ENCODE data around the gene NEDD4L.

The NEDD4L gene

GRCh38 chr18:58051765-58052460 is 7.9 kb downstream of the NEDD4L start:
- Histone ChIP-seq H3K18ac (ENCODE audit: low read length) (no peak overlapping the region), H2BK15ac (ENCODE audit: low read length) (no peak overlapping the region), H2BK120ac (ENCODE audit: low read depth, low read length) (no peak overlapping the region), H4K91ac (ENCODE audit: low read depth, low read length, poor library complexity) (no peak overlapping the region), H3K36me3 (replicated peaks in 1 of 2; ENCODE audit: control insufficient read depth in 2 of 2, insufficient read depth in 2 of 2, low read length in 2 of 2) (no peaks in the 10 kb centered on the region), H4K8ac (ENCODE audit: low read depth, low read length) (no peak overlapping the region), H3K27me3 (ENCODE audit: control insufficient read depth in 3 of 3, insufficient read depth in 3 of 3, low read depth in 1 of 3, low read length in 3 of 3) (no peaks in the 10 kb centered on the region), H3K14ac (ENCODE audit: low read length) (no peak overlapping the region), H3K4me3 (ENCODE audit: low read length in 2 of 2) (no peak overlapping the region), H3K4me2 (ENCODE audit: insufficient read depth, low read length, poor library complexity, severe bottlenecking) (no peak overlapping the region), H2BK12ac (ENCODE audit: low read length) (no peak overlapping the region), H3K9me3 (replicated peaks in 1 of 2; ENCODE audit: control insufficient read depth in 2 of 2, insufficient read depth in 1 of 2, low read depth in 1 of 2, low read length in 2 of 2) (no peaks in the 10 kb centered on the region), H3K79me1 (ENCODE audit: low read depth, low read length) (no peaks in the 10 kb centered on the region), H3K4me1 (ENCODE audit: control insufficient read depth in 2 of 2, insufficient read depth in 1 of 2, low read depth in 1 of 2, low read length in 2 of 2) (peaks cover 4 to 7% of the 10 kb centered on the region in 2 donors), H3K4ac (ENCODE audit: low read length) (no peak overlapping the region), H2BK5ac (ENCODE audit: low read length) (no peak overlapping the region), H2AK5ac (ENCODE audit: low read depth, low read length) (no peak overlapping the region), H2AFZ (ENCODE audit: low read length) (no peak overlapping the region), H3K23ac (ENCODE audit: low read depth, low read length, poor library complexity) (no peak overlapping the region), H3K27ac (replicated peaks; ENCODE audit: low read length) (no peak overlapping the region), H3K9ac (ENCODE audit: low read depth, low read length, poor library complexity) (no peak overlapping the region)
- WGBS, 2 donors (ENCODE audit: extremely low coverage in 2 of 2, insufficient read length in 2 of 2, insufficient replicate concordance in 1 of 2), result no CpG with 5 or more reads among the region's 4 CpGs
- DNase-seq (ENCODE audit: low spot score), result no peak

- Histone ChIP-seq H3K9ac (ENCODE audit: low read depth, low read length, poor library complexity) (no peak overlapping the region), H2BK12ac (ENCODE audit: low read length) (no peak overlapping the region), H3K9me3 (replicated peaks in 1 of 2; ENCODE audit: control insufficient read depth in 2 of 2, insufficient read depth in 1 of 2, low read depth in 1 of 2, low read length in 2 of 2) (peaks cover 0 to 2% of the 10 kb centered on the region in 2 donors), H3K79me1 (ENCODE audit: low read depth, low read length) (no peaks in the 10 kb centered on the region), H3K27me3 (ENCODE audit: control insufficient read depth in 3 of 3, insufficient read depth in 3 of 3, low read depth in 1 of 3, low read length in 3 of 3) (no peaks in the 10 kb centered on the region), H4K91ac (ENCODE audit: low read depth, low read length, poor library complexity) (no peak overlapping the region), H2BK120ac (ENCODE audit: low read depth, low read length) (no peak overlapping the region), H3K4me1 (ENCODE audit: control insufficient read depth in 2 of 2, insufficient read depth in 1 of 2, low read depth in 1 of 2, low read length in 2 of 2) (peaks cover 4 to 8% of the 10 kb centered on the region in 2 donors), H2BK15ac (ENCODE audit: low read length) (no peak overlapping the region), H2AK5ac (ENCODE audit: low read depth, low read length) (no peak overlapping the region), H3K27ac (replicated peaks; ENCODE audit: low read length) (no peak overlapping the region), H3K23ac (ENCODE audit: low read depth, low read length, poor library complexity) (no peak overlapping the region), H3K14ac (ENCODE audit: low read length) (no peak overlapping the region), H3K4me2 (ENCODE audit: insufficient read depth, low read length, poor library complexity, severe bottlenecking) (no peak overlapping the region), H3K18ac (ENCODE audit: low read length) (no peak overlapping the region), H2AFZ (ENCODE audit: low read length) (no peak overlapping the region), H2BK5ac (ENCODE audit: low read length) (no peak overlapping the region), H3K4ac (ENCODE audit: low read length) (no peak overlapping the region), H3K36me3 (replicated peaks in 1 of 2; ENCODE audit: control insufficient read depth in 2 of 2, insufficient read depth in 2 of 2, low read length in 2 of 2) (no peaks in the 10 kb centered on the region), H3K4me3 (ENCODE audit: low read length in 2 of 2) (no peak overlapping the region), H4K8ac (ENCODE audit: low read depth, low read length) (no peak overlapping the region)
- DNase-seq (ENCODE audit: low spot score), result no peak
- no CpG with 5 or more reads among the region's 3 CpGs for WGBS, 2 donors (ENCODE audit: extremely low coverage in 2 of 2, insufficient read length in 2 of 2, insufficient replicate concordance in 1 of 2)
Measured at GRCh38 chr18:58052960-58053359, 8.9 kb downstream of the NEDD4L start.

DNA sequence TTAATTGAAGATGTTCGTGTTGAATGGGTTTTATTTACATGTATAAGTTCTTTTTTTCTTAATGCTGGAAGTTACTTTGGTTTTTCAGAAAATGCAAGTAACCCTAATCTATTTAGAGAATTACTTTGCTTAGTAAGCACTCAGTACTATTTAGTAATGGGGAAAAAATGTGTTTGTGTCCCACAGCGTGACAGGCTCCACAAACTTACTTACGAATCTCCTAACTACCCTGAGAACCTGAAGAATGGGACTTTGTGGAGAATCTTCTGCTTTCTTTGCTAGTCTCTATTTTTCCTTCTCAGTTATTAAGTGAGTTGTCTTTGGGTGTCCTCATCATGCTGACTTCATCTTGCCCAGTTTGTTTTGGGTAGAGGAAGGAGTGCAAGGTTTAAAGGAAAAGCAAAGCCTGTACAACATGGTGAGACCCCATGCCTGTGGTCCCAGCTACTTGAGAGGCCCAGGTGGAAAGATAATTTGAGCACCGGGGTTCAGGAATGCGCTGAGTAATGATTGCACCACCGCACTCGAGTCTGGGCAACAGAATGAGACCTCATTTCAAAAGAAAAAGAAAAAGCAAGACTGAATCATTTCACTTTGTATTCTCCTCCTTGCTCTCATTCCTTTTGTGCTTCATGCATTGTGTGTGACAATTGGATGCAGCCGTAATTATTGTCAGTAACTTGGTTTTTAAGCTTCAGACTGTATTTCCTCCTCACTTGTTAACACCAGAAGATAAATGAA is 10.2 kb downstream of the NEDD4L start:
- H3K27ac ChIP-seq (replicated peaks; ENCODE audit: low read length), result no peak overlapping the region
- no peak overlapping the region for H2AK5ac ChIP-seq (ENCODE audit: low read depth, low read length)
- H3K14ac ChIP-seq (ENCODE audit: low read length), result no peak overlapping the region
- DNase-seq (ENCODE audit: low spot score), result no peak
- H3K4me1 ChIP-seq (ENCODE audit: control insufficient read depth in 2 of 2, insufficient read depth in 1 of 2, low read depth in 1 of 2, low read length in 2 of 2), result peaks cover 4 to 8% of the 10 kb centered on the region in 2 donors
- H3K18ac ChIP-seq (ENCODE audit: low read length), result no peak overlapping the region
- H3K4ac ChIP-seq (ENCODE audit: low read length), result no peak overlapping the region
- H2AFZ ChIP-seq (ENCODE audit: low read length), result no peak overlapping the region
- H3K9ac ChIP-seq (ENCODE audit: low read depth, low read length, poor library complexity), result no peak overlapping the region
- WGBS, 2 donors (ENCODE audit: extremely low coverage in 2 of 2, insufficient read length in 2 of 2, insufficient replicate concordance in 1 of 2), result no CpG with 5 or more reads among the region's 8 CpGs
- no peak overlapping the region for H3K4me2 ChIP-seq (ENCODE audit: insufficient read depth, low read length, poor library complexity, severe bottlenecking)
- H4K8ac ChIP-seq (ENCODE audit: low read depth, low read length), result no peak overlapping the region
- H3K4me3 ChIP-seq (ENCODE audit: low read length in 2 of 2), result no peak overlapping the region
- no peak overlapping the region for H2BK120ac ChIP-seq (ENCODE audit: low read depth, low read length)
- H4K91ac ChIP-seq (ENCODE audit: low read depth, low read length, poor library complexity), result no peak overlapping the region
- H2BK5ac ChIP-seq (ENCODE audit: low read length), result no peak overlapping the region
- peaks cover 0 to 2% of the 10 kb centered on the region in 2 donors for H3K9me3 ChIP-seq (replicated peaks in 1 of 2; ENCODE audit: control insufficient read depth in 2 of 2, insufficient read depth in 1 of 2, low read depth in 1 of 2, low read length in 2 of 2)
- H2BK15ac ChIP-seq (ENCODE audit: low read length), result no peak overlapping the region
- no peak overlapping the region for H2BK12ac ChIP-seq (ENCODE audit: low read length)
- no peaks in the 10 kb centered on the region for H3K79me1 ChIP-seq (ENCODE audit: low read depth, low read length)
- no peak overlapping the region for H3K23ac ChIP-seq (ENCODE audit: low read depth, low read length, poor library complexity)
- H3K27me3 ChIP-seq (ENCODE audit: control insufficient read depth in 3 of 3, insufficient read depth in 3 of 3, low read depth in 1 of 3, low read length in 3 of 3), result no peaks in the 10 kb centered on the region
- H3K36me3 ChIP-seq (replicated peaks in 1 of 2; ENCODE audit: control insufficient read depth in 2 of 2, insufficient read depth in 2 of 2, low read length in 2 of 2), result no peaks in the 10 kb centered on the region

DNA sequence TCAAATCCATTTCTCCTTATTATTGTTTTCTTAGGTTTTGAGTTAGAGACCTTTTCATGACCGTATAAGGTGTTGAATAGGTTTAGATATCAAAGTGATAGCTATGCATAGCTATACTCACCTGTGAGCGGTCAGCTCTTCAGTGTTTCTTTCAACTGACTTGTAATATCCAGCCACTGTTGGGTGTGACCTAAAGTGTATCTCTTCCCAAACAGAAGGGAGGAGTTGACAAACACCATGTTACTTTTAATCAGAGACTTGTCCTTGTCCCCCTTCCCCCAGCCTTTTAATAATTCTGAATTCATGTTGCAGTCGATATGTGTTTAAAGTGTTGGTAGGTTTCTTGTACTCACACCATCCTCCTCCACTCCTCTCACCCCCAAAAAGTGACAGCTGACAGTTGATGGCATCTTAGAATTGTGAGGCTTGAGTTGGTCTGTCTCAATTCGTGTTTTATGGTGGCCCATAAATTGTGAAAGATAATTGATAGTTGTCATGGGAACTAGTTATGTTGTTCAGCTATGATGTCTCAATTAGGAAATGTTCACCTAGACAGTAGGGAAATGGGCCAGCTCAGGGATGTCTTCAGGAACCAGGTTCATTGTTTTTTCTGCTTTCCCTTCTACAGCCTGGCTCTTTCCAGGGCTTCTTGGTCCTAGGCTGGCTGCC is 12.0 kb downstream of the NEDD4L start:
- no peak overlapping the region for H2BK120ac ChIP-seq (ENCODE audit: low read depth, low read length)
- no peak overlapping the region for H3K9ac ChIP-seq (ENCODE audit: low read depth, low read length, poor library complexity)
- peaks cover 4 to 8% of the 10 kb centered on the region in 2 donors for H3K4me1 ChIP-seq (ENCODE audit: control insufficient read depth in 2 of 2, insufficient read depth in 1 of 2, low read depth in 1 of 2, low read length in 2 of 2)
- DNase-seq (ENCODE audit: low spot score), result no peak
- no peak overlapping the region for H3K4me3 ChIP-seq (ENCODE audit: low read length in 2 of 2)
- H2AK5ac ChIP-seq (ENCODE audit: low read depth, low read length), result no peak overlapping the region
- no peak overlapping the region for H2BK12ac ChIP-seq (ENCODE audit: low read length)
- H2AFZ ChIP-seq (ENCODE audit: low read length), result no peak overlapping the region
- H3K27me3 ChIP-seq (ENCODE audit: control insufficient read depth in 3 of 3, insufficient read depth in 3 of 3, low read depth in 1 of 3, low read length in 3 of 3), result no peaks in the 10 kb centered on the region
- no peak overlapping the region for H4K8ac ChIP-seq (ENCODE audit: low read depth, low read length)
- no peak overlapping the region for H2BK5ac ChIP-seq (ENCODE audit: low read length)
- no CpG with 5 or more reads among the region's 4 CpGs for WGBS, 2 donors (ENCODE audit: extremely low coverage in 2 of 2, insufficient read length in 2 of 2, insufficient replicate concordance in 1 of 2)
- no peaks in the 10 kb centered on the region for H3K79me1 ChIP-seq (ENCODE audit: low read depth, low read length)
- H3K36me3 ChIP-seq (replicated peaks in 1 of 2; ENCODE audit: control insufficient read depth in 2 of 2, insufficient read depth in 2 of 2, low read length in 2 of 2), result no peaks in the 10 kb centered on the region
- H3K9me3 ChIP-seq (replicated peaks in 1 of 2; ENCODE audit: control insufficient read depth in 2 of 2, insufficient read depth in 1 of 2, low read depth in 1 of 2, low read length in 2 of 2), result peaks cover 0 to 2% of the 10 kb centered on the region in 2 donors
- no peak overlapping the region for H3K18ac ChIP-seq (ENCODE audit: low read length)
- H3K14ac ChIP-seq (ENCODE audit: low read length), result no peak overlapping the region
- H3K4me2 ChIP-seq (ENCODE audit: insufficient read depth, low read length, poor library complexity, severe bottlenecking), result no peak overlapping the region
- no peak overlapping the region for H3K4ac ChIP-seq (ENCODE audit: low read length)
- H2BK15ac ChIP-seq (ENCODE audit: low read length), result no peak overlapping the region
- no peak overlapping the region for H4K91ac ChIP-seq (ENCODE audit: low read depth, low read length, poor library complexity)
- no peak overlapping the region for H3K27ac ChIP-seq (replicated peaks; ENCODE audit: low read length)
- no peak overlapping the region for H3K23ac ChIP-seq (ENCODE audit: low read depth, low read length, poor library complexity)

Measured in neuronal stem cell (in vitro differentiated cells).